ENCODE results near the gene COPS9. TPM values are rescaled to one million over a fixed set of nuclear protein-coding genes. Genes with fewer than 3 reads are reported as not detected.

COPS9 gene
- total RNA-seq, 2 experiments from 2014 or later, result 85.2 to 99.9 TPM

DNA sequence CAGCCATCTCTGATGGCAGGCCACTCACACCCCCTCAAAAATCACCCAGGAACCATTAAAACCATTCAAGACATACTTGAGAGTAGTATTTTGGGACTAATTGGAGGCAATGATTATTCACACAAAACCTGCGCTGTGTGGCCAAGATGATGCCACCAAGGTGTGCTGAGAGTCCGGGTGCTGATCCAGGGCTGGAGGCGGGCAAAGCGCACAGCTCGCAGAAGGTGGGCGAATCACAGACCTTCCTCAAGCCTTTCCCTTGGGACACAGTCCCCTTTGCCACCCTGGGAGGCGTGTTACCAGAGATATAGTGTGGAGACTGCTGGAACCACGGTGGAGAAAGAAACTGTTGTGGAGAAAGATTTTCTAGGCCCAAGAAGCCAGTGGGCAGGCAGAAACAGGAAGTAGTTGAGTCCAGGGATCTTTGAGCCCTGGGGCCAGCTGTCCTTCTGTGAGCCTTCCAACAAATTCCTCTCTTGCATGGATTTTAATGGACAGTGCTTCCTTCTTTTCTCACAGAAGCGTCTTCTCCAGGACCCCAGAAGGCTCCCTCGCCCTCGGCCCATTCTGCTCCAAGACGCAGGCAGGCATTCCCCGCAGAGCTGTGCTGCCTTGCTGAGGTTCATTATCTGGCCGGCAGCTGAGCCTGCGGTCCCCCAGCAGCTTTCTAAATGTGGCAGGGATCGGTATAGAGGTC is 8.0 kb downstream of the COPS9 start:
- Mint-ChIP-seq H3K36me3 (peaks cover 49% of the 10 kb centered on the region), H3K27me3 (no peaks in the 10 kb centered on the region)
- CTCF ChIA-PET, result interaction anchor here (1.1 kb wide), 1 partner anchor 16 kb away, joined by 4 read pairs; no protein-coding TSS in a partner anchor

GRCh38 chr2:240127191-240127750 is 8.8 kb downstream of the COPS9 start:
- POLR2A ChIA-PET, result interaction anchor here (0.6 kb wide), 1 partner anchor 126 kb away, joined by 4 read pairs; no protein-coding TSS in a partner anchor
- intact Hi-C loops (cut with micrococcal nuclease), result no loop called here
- H3K36me3 Mint-ChIP-seq, result peaks cover 45% of the 10 kb centered on the region
- CTCF ChIA-PET, result no interaction called here
- H3K4me3 Mint-ChIP-seq, result no peak overlapping the region
- no peaks in the 10 kb centered on the region for H3K4me1 Mint-ChIP-seq (ENCODE audit: low read depth)
- H3K9me3 Mint-ChIP-seq, result no peaks in the 10 kb centered on the region
- H3K27ac Mint-ChIP-seq, result no peak overlapping the region
- peak; percentile 1 for DNase-seq
- H3K27me3 Mint-ChIP-seq, result no peaks in the 10 kb centered on the region

More for the DNA sequence above, 8.0 kb downstream of the COPS9 start:
- no peak overlapping the region for H3K4me3 Mint-ChIP-seq
- H3K4me1 Mint-ChIP-seq (ENCODE audit: low read depth), result no peaks in the 10 kb centered on the region
- no peaks in the 10 kb centered on the region for H3K9me3 Mint-ChIP-seq
- no peak overlapping the region for H3K27ac Mint-ChIP-seq
- POLR2A ChIA-PET, result no interaction called here
- intact Hi-C loops (cut with micrococcal nuclease), result no loop called here
- DNase-seq, result peak; percentile 1

GRCh38 chr2:240126731-240127130 is 9.4 kb downstream of the COPS9 start:
- peaks cover 42% of the 10 kb centered on the region for H3K36me3 Mint-ChIP-seq
- H3K27ac Mint-ChIP-seq, result no peak overlapping the region
- POLR2A ChIA-PET, result no interaction called here
- no peaks in the 10 kb centered on the region for H3K27me3 Mint-ChIP-seq
- intact Hi-C loops (cut with micrococcal nuclease), result no loop called here
- peaks cover 1% of the 10 kb centered on the region for H3K4me1 Mint-ChIP-seq (ENCODE audit: low read depth)
- H3K9me3 Mint-ChIP-seq, result no peaks in the 10 kb centered on the region
- CTCF ChIA-PET, result no interaction called here
- no peak for DNase-seq
- H3K4me3 Mint-ChIP-seq, result no peak overlapping the region

GRCh38 chr2:240125742-240126141 is 10.4 kb downstream of the COPS9 start:
- CTCF ChIA-PET, result interaction anchor here (1.0 kb wide), 1 partner anchor 17 kb away, joined by 3 read pairs; no protein-coding TSS in a partner anchor
- intact Hi-C loops (cut with micrococcal nuclease), result no loop called here
- H3K36me3 Mint-ChIP-seq, result peaks cover 33% of the 10 kb centered on the region
- H3K4me3 Mint-ChIP-seq, result no peak overlapping the region
- H3K27me3 Mint-ChIP-seq, result no peaks in the 10 kb centered on the region
- no peak overlapping the region for H3K27ac Mint-ChIP-seq
- H3K4me1 Mint-ChIP-seq (ENCODE audit: low read depth), result peaks cover 11% of the 10 kb centered on the region
- POLR2A ChIA-PET, result no interaction called here
- DNase-seq, result no peak
- no peaks in the 10 kb centered on the region for H3K9me3 Mint-ChIP-seq

DNA sequence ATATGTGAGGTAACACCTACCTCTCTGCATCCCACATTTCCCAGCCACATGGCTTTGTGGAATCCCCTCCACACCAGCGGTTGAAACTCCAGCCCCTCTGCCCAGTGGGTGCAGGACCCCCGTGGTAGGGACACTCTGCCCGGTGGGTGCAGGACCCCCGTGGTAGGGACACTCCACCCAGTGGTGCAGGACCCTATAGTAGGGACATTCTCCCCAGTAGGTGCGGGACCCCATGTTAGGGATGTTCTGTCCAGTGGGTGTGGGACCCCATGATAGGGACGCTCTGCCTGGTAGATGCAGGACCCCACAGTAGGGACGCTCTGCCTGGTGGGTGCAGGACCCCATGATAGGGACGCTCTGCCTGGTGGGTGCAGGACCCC is 11.5 kb downstream of the COPS9 start:
- intact Hi-C loops (cut with micrococcal nuclease), result no loop called here
- no peak for DNase-seq
- ChIA-PET POLR2A (no interaction called here), CTCF (no interaction called here)
- H3K27me3 Mint-ChIP-seq, result no peaks in the 10 kb centered on the region
- peaks cover 11% of the 10 kb centered on the region for H3K4me1 Mint-ChIP-seq (ENCODE audit: low read depth)
- no peak overlapping the region for H3K27ac Mint-ChIP-seq
- H3K36me3 Mint-ChIP-seq, result peaks cover 22% of the 10 kb centered on the region
- no peaks in the 10 kb centered on the region for H3K9me3 Mint-ChIP-seq
- H3K4me3 Mint-ChIP-seq, result no peak overlapping the region

- peaks cover 20% of the 10 kb centered on the region for H3K36me3 Mint-ChIP-seq
- intact Hi-C loops (cut with micrococcal nuclease), result no loop called here
- ChIA-PET POLR2A (no interaction called here), CTCF (no interaction called here)
- peaks cover 11% of the 10 kb centered on the region for H3K4me1 Mint-ChIP-seq (ENCODE audit: low read depth)
- H3K27ac Mint-ChIP-seq, result no peak overlapping the region
- no peak overlapping the region for H3K4me3 Mint-ChIP-seq
- DNase-seq, result no peak
- no peaks in the 10 kb centered on the region for H3K9me3 Mint-ChIP-seq
- peaks cover 2% of the 10 kb centered on the region for H3K27me3 Mint-ChIP-seq
Observed at GRCh38 chr2:240123821-240124650, 12.1 kb downstream of the COPS9 start.

DNA sequence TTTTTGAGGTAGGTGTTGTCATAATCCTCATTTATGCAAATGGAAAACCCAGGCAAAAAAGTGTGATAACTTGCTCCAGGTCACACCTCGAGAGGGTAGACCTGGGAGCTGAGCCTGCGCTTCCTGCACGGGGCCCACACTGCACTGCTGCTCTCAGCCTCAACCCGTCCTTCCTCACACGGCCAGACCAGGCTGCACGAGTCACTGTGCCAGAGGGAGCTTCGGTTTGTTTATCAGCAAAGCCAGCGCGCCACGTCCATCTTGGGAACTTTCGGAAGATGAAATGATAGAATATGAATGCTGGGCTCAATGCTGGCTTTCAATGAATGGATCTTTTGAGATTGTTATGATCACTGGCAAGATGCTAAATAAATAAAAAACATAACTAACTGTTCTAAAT is 14.4 kb downstream of the COPS9 start:
- intact Hi-C loops (cut with micrococcal nuclease), result no loop called here
- POLR2A ChIA-PET, result interaction anchor here (0.5 kb wide), 1 partner anchor 1926 kb away, joined by 3 read pairs; no protein-coding TSS in a partner anchor
- CTCF ChIA-PET, result no interaction called here
- Mint-ChIP-seq H3K36me3 (peaks cover 8% of the 10 kb centered on the region), H3K4me3 (no peak overlapping the region), H3K27me3 (peaks cover 2% of the 10 kb centered on the region), H3K27ac (no peak overlapping the region), H3K9me3 (peaks cover 3% of the 10 kb centered on the region), H3K4me1 (ENCODE audit: low read depth) (peaks cover 11% of the 10 kb centered on the region)
- DNase-seq, result no peak

DNA sequence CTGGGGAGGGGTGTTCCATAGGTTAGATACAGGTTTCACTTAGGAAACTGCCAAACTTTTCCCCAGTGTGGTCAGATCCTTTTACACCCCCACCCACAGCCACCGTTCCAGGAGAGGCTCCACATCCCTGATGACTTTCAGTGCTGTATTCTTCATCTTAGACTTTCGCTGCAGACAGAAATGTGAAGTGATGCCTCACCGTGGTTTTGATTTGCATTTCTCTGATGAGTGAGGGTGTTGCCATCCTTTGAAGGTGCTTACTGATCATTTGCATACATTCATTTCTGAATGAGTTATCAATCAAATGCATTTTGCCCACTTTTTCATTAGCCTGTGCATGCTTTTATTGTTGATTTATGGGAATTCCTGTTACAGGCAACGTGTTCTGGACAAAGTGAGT is 14.9 kb downstream of the COPS9 start:
- POLR2A ChIA-PET, result interaction anchor here (0.5 kb wide), 1 partner anchor 1925 kb away, joined by 3 read pairs; no protein-coding TSS in a partner anchor
- peaks cover 4% of the 10 kb centered on the region for H3K27me3 Mint-ChIP-seq
- peaks cover 11% of the 10 kb centered on the region for H3K4me1 Mint-ChIP-seq (ENCODE audit: low read depth)
- intact Hi-C loops (cut with micrococcal nuclease), result no loop called here
- no peak overlapping the region for H3K4me3 Mint-ChIP-seq
- H3K27ac Mint-ChIP-seq, result no peak overlapping the region
- H3K9me3 Mint-ChIP-seq, result peaks cover 3% of the 10 kb centered on the region
- peak; percentile 47 for DNase-seq
- H3K36me3 Mint-ChIP-seq, result peaks cover 7% of the 10 kb centered on the region
- CTCF ChIA-PET, result no interaction called here

- DNase-seq, result no peak
- no peaks in the 10 kb centered on the region for H3K4me1 Mint-ChIP-seq (ENCODE audit: low read depth)
- CTCF ChIA-PET, result interaction anchor here (0.7 kb wide), 1 partner anchor 30 kb away, joined by 3 read pairs; no protein-coding TSS in a partner anchor
- peaks cover 3% of the 10 kb centered on the region for H3K9me3 Mint-ChIP-seq
- POLR2A ChIA-PET, result no interaction called here
- intact Hi-C loops (cut with micrococcal nuclease), result no loop called here
- H3K27me3 Mint-ChIP-seq, result peaks cover 32% of the 10 kb centered on the region
- H3K27ac Mint-ChIP-seq, result no peak overlapping the region
- H3K4me3 Mint-ChIP-seq, result no peak overlapping the region
- H3K36me3 Mint-ChIP-seq, result no peaks in the 10 kb centered on the region
Observed at GRCh38 chr2:240114233-240114632, 21.9 kb downstream of the COPS9 start.

GRCh38 chr2:240112914-240113690 is 23.0 kb downstream of the COPS9 start:
- ChIA-PET CTCF (no interaction called here), POLR2A (no interaction called here)
- no peak for DNase-seq
- peaks cover 36% of the 10 kb centered on the region for H3K27me3 Mint-ChIP-seq
- no peaks in the 10 kb centered on the region for H3K4me1 Mint-ChIP-seq (ENCODE audit: low read depth)
- no peaks in the 10 kb centered on the region for H3K36me3 Mint-ChIP-seq
- H3K4me3 Mint-ChIP-seq, result no peak overlapping the region
- no peak overlapping the region for H3K27ac Mint-ChIP-seq
- intact Hi-C loops (cut with micrococcal nuclease), result no loop called here
- H3K9me3 Mint-ChIP-seq, result no peaks in the 10 kb centered on the region

DNA sequence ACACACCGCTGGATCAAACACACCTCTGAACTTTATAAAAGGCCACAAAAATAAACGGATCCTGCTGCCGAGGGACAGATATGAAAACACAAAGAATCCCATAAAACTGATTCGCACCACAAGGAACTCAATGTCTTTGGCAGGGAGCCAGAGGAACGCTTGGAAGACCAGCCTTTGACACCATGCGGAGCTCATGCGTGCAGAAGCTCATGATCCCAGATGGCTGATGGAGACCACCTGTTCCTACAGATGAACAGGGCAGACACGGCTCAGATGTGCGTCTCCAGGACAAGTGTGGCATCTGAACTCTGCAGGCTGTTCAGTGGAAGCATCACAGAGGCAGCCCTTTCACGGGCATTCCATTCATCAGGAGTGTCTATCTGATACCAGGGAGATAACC is 24.9 kb downstream of the COPS9 start:
- H3K4me3 Mint-ChIP-seq, result no peak overlapping the region
- ChIA-PET CTCF (no interaction called here), POLR2A (no interaction called here)
- H3K36me3 Mint-ChIP-seq, result no peaks in the 10 kb centered on the region
- no peak for DNase-seq
- no peaks in the 10 kb centered on the region for H3K9me3 Mint-ChIP-seq
- intact Hi-C loops (cut with micrococcal nuclease), result no loop called here
- peaks cover 34% of the 10 kb centered on the region for H3K27me3 Mint-ChIP-seq
- H3K27ac Mint-ChIP-seq, result no peak overlapping the region
- no peaks in the 10 kb centered on the region for H3K4me1 Mint-ChIP-seq (ENCODE audit: low read depth)

DNA sequence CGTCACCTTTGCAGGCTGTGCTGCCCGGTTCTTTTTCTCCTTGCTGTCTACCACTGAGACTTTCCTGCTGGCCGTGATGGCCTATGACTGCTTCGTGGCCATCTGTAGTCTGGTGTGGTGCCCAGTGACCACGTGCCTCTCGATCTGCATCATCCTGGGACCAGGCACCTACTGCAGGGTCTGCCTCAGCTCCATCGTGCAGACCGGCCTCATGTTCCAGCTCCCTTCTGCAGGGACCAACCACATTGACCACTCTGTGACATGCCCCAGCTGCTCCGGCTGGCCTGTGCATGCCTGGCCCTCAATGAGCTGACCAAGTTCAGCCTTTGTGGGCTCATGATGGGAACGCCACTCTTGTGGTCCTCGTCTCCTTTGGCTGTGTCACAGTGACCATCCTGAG is 26.7 kb downstream of the COPS9 start:
- intact Hi-C loops (cut with micrococcal nuclease), result no loop called here
- CTCF ChIA-PET, result no interaction called here
- no peak for DNase-seq

More for the DNA sequence above, 26.7 kb downstream of the COPS9 start:
- POLR2A ChIA-PET, result no interaction called here
- H3K27me3 Mint-ChIP-seq, result peaks cover 28% of the 10 kb centered on the region
- no peaks in the 10 kb centered on the region for H3K36me3 Mint-ChIP-seq
- no peak overlapping the region for H3K27ac Mint-ChIP-seq
- no peaks in the 10 kb centered on the region for H3K9me3 Mint-ChIP-seq
- H3K4me1 Mint-ChIP-seq (ENCODE audit: low read depth), result no peaks in the 10 kb centered on the region
- no peak overlapping the region for H3K4me3 Mint-ChIP-seq

Measured in activated CD4-positive, alpha-beta memory T cell treated with anti-CD3 and anti-CD28 coated beads for 36 hours (primary cell).